Stimulated activated CD4-positive, alpha-beta T cell treated with anti-CD3 and anti-CD28 coated beads, Interleukin-12 subunit alpha, Interleukin-12 subunit beta, amount 100 ng/mL, for 24 hours (primary cell): ENCODE data around the gene FHIP1B.

Experiments
- DNase-seq, 2 experiments: peaks; one replicate each; pipeline ENCODE4 v3.0.0-alpha.2; 2020; ENCODE audit warnings: low read depth in 2 of 2

The FHIP1B gene

GRCh38 chr11:6201481-6201880 lies 33.0 kb downstream of the FHIP1B start:
- no peak for DNase-seq

- no peak for DNase-seq
Observed at GRCh38 chr11:6200975-6201374, 33.5 kb downstream of the FHIP1B start.

DNA sequence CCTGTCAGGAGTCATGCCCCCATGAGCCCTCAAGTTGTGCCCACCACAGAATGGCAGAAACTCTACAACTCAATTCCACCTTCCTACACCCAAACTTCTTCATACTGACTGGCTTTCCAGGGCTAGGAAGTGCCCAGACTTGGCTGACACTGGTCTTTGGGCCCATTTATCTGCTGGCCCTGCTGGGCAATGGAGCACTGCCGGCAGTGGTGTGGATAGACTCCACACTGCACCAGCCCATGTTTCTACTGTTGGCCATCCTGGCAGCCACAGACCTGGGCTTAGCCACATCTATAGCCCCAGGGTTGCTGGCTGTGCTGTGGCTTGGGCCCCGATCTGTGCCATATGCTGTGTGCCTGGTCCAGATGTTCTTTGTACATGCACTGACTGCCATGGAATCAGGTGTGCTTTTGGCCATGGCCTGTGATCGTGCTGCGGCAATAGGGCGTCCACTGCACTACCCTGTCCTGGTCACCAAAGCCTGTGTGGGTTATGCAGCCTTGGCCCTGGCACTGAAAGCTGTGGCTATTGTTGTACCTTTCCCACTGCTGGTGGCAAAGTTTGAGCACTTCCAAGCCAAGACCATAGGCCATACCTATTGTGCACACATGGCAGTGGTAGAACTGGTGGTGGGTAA lies 35.1 kb downstream of the FHIP1B start, which contains the start of gene OR52W1:
OR52W1 (plus strand) TSS at position 51 of the 637 bp plus-strand sequence; CDS start at position 51, 0 bp downstream.
- DNase-seq: no peak

DNA sequence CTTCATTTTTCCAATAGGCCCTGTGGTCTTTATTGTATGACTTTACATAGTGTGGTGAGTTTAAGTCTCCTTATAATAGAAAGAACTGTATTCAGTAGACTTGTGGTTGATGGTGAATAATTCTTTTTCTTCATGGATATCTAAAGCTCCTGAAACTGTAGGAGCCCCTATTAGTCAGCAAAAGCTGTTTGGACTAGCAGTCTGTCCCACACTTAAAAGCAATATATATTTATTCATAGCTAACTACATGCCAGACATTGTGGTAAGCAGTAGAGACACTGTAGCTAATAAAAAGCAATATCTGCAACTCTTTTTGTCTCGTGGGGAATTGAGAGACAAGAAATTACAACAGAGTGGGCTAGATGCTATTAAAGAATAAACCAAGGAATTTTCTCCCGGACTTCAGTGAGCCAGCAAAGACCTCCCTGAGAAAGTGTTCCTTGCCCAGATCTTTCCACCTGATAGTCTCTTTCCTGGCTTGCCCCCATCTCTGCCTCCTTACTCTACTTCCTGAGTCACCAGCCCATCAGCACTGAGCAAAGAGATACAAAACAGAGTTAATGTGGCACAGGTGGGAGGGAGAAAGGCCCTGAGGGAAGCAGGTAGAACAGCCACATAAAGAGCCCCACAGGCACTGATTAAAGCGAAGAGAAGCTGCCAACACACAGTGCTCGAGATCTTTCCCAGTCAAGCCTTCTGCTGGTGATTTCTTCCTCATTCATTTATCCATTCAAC lies 36.8 kb downstream of the FHIP1B start:
- no peak for DNase-seq

DNA sequence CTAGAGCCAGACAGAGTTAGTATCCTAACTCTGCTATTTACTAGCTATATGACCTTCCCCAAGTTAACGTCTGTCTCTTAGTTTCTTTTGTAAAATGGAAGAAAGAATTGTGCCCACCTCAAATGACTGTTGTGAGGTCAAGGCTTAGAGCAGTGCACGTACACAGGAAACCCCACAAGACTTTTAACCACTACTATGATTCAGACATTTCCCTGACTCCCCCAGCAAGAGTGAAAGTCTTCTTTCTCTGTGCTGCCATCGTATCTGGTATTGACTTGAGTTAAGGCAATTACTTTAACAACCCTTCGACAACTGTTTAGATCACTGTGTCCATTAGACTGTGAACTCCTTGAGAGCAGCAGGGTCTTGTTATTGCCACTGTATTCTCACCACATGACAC lies 38.0 kb downstream of the FHIP1B start:
- DNase-seq: no peak

DNA sequence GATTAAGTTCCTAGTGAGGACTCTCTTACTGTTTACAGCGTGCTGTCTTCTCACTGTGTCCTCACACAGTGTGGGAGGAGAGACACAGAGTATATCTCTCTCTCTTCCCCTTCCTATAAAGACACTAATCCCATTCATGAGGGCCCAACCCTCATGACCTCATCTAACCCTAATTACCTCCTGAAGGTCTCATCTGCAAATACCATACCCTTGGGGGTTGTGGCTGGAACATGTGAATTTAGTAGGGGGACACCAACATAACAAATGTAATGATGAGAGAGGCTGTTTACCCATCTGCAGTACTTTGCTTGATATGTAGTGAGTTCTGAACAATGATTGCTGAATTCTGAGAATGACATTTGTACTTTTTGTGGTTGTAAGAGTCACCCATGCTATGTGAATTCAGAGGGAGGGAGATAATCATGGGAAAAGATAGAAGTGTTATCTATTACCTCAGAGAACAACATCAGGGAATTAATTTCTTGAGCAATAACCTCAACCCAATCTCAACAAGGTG lies 40.3 kb downstream of the FHIP1B start:
- no peak for DNase-seq

- DNase-seq: no peak
Observed at GRCh38 chr11:6191742-6192141, 42.7 kb downstream of the FHIP1B start.

DNA sequence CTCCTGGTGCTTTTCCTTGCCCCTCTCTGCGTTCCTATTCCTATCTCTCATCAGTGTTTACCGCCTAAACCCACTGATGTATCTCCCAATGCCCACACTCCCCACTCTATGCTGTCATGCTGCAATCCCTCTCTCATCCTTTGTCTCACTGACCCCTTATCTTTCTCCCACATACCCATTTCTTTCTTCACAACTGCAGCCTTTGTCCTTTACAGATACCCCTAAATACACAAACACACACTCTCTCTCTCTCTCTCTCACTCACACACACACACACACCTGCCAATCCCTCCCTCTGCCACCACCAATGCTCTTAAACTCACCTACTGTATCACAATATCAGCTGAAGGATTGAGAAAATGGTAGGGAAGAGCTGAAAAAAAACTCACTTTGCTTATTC lies 59.0 kb downstream of the FHIP1B start:
- DNase-seq: no peak

GRCh38 chr11:6170226-6170625 lies 64.2 kb downstream of the FHIP1B start, which contains the start of gene OR52B2:
Gene OR52B2 (minus strand): TSS chr11:6170326. CDS start chr11:6170326, 0 bp downstream.
- no peak for DNase-seq
